T-helper 17 cell (primary cell): ENCODE data around the gene CRIM1. TPM values are rescaled to one million over a fixed set of nuclear protein-coding genes. Genes with fewer than 3 reads are reported as not detected.
A peak's percentile ranks its signal among the peaks of the same experiment; 100 is the strongest.

Experiments
- ATAC-seq: fragments of 150-1000 bp; cut with Tn5 transposase; 2 replicates; pipeline ENCODE4 v1.10.0; 2021; ENCODE audit warnings: mild to moderate bottlenecking, moderate library complexity
- DNase-seq, 3 donors: peaks; one replicate each; pipeline versions ENCODE4 v3.0.0 to v3.0.0-alpha.2; 2020 to 2021
- H3K9me3 ChIP-seq: one replicate; pipeline ENCODE4 v1.7.0; 2013; ENCODE audit warnings: low read length, mild to moderate bottlenecking; ENCODE audit not compliant: control insufficient read depth, poor library complexity, severe bottlenecking
- H3K27ac Mint-ChIP-seq: one replicate; pipeline ENCODE4 v1.8.0; 2022; ENCODE audit warnings: mild to moderate bottlenecking, moderate library complexity, mixed read lengths
- H3K27me3 Mint-ChIP-seq: one replicate; pipeline ENCODE4 v1.8.0; 2022; ENCODE audit warnings: mixed read lengths
- H3K36me3 Mint-ChIP-seq: one replicate; pipeline ENCODE4 v1.8.0; 2022; ENCODE audit warnings: low read depth, mixed read lengths
- H3K4me1 Mint-ChIP-seq: one replicate; pipeline ENCODE4 v1.8.0; 2022; ENCODE audit warnings: mild to moderate bottlenecking, mixed read lengths
- H3K4me3 Mint-ChIP-seq: one replicate; pipeline ENCODE4 v1.8.0; 2022; ENCODE audit warnings: mild to moderate bottlenecking, moderate library complexity, mixed read lengths
- total RNA-seq, 4 donors: library from RNA in 2 of 4; stranded (reverse) in 2 of 4; gene quantifications; one replicate each; pipeline ENCODE4 v1.2.3 and lab custom pipeline; 2022 to 2026

CRIM1 gene
- total RNA-seq, 2 donors from 2014 or later, result 2.2 to 2.3 TPM

- H3K9me3 ChIP-seq, result no peaks in the 10 kb centered on the region
- no peaks in the 10 kb centered on the region for H3K36me3 Mint-ChIP-seq
- H3K4me3 Mint-ChIP-seq, result no peak overlapping the region
- DNase-seq (no peak), ATAC-seq (no peak)
- peaks cover 7% of the 10 kb centered on the region for H3K4me1 Mint-ChIP-seq
- H3K27ac Mint-ChIP-seq, result no peak overlapping the region
- H3K27me3 Mint-ChIP-seq, result peaks cover 16% of the 10 kb centered on the region
These were observed 30.0 kb downstream of the CRIM1 start for GRCh38 chr2:36385603-36386002.

- Mint-ChIP-seq H3K4me3 (no peak overlapping the region), H3K4me1 (peaks cover 7% of the 10 kb centered on the region), H3K27ac (peak overlapping the region; percentile 29), H3K27me3 (peaks cover 16% of the 10 kb centered on the region), H3K36me3 (no peaks in the 10 kb centered on the region)
- ATAC-seq (no peak), DNase-seq (no peak)
- H3K9me3 ChIP-seq, result no peaks in the 10 kb centered on the region
These were observed 31.8 kb downstream of the CRIM1 start for GRCh38 chr2:36387258-36387916.

GRCh38 chr2:36388472-36388871, 32.9 kb downstream of the CRIM1 start:
- peaks cover 21% of the 10 kb centered on the region for H3K27me3 Mint-ChIP-seq
- H3K4me1 Mint-ChIP-seq, result peaks cover 10% of the 10 kb centered on the region
- no peaks in the 10 kb centered on the region for H3K9me3 ChIP-seq
- H3K4me3 Mint-ChIP-seq, result no peak overlapping the region
- ATAC-seq, result no peak
- no peak for DNase-seq
- H3K27ac Mint-ChIP-seq, result peak overlapping the region; percentile 29
- no peaks in the 10 kb centered on the region for H3K36me3 Mint-ChIP-seq

GRCh38 chr2:36389091-36389564, 33.5 kb downstream of the CRIM1 start:
- Mint-ChIP-seq H3K4me1 (peaks cover 12% of the 10 kb centered on the region), H3K36me3 (no peaks in the 10 kb centered on the region), H3K4me3 (no peak overlapping the region), H3K27ac (no peak overlapping the region), H3K27me3 (peaks cover 21% of the 10 kb centered on the region)
- DNase-seq (no peak), ATAC-seq (no peak)
- no peaks in the 10 kb centered on the region for H3K9me3 ChIP-seq

GRCh38 chr2:36389577-36389976, 34.0 kb downstream of the CRIM1 start:
- H3K9me3 ChIP-seq, result no peaks in the 10 kb centered on the region
- ATAC-seq, result no peak
- Mint-ChIP-seq H3K4me3 (no peak overlapping the region), H3K27ac (no peak overlapping the region), H3K4me1 (peaks cover 12% of the 10 kb centered on the region), H3K36me3 (no peaks in the 10 kb centered on the region), H3K27me3 (peaks cover 20% of the 10 kb centered on the region)
- no peak for DNase-seq

- Mint-ChIP-seq H3K27me3 (peaks cover 12% of the 10 kb centered on the region), H3K27ac (no peak overlapping the region), H3K4me3 (no peak overlapping the region), H3K4me1 (peaks cover 6% of the 10 kb centered on the region), H3K36me3 (no peaks in the 10 kb centered on the region)
- H3K9me3 ChIP-seq, result no peaks in the 10 kb centered on the region
- ATAC-seq (no peak), DNase-seq (no peak)
These were observed 37.1 kb downstream of the CRIM1 start for GRCh38 chr2:36392571-36393255.

- DNase-seq (no peak), ATAC-seq (no peak)
- no peak overlapping the region for H3K4me3 Mint-ChIP-seq
- H3K27ac Mint-ChIP-seq, result no peak overlapping the region
- no peaks in the 10 kb centered on the region for H3K9me3 ChIP-seq
- peaks cover 12% of the 10 kb centered on the region for H3K27me3 Mint-ChIP-seq
- peaks cover 5% of the 10 kb centered on the region for H3K4me1 Mint-ChIP-seq
- no peaks in the 10 kb centered on the region for H3K36me3 Mint-ChIP-seq
These were observed 38.2 kb downstream of the CRIM1 start for GRCh38 chr2:36393738-36394256.

GRCh38 chr2:36394804-36395203, 39.2 kb downstream of the CRIM1 start:
- no peak overlapping the region for H3K4me3 Mint-ChIP-seq
- DNase-seq, result no peak
- no peaks in the 10 kb centered on the region for H3K36me3 Mint-ChIP-seq
- peaks cover 5% of the 10 kb centered on the region for H3K4me1 Mint-ChIP-seq
- no peaks in the 10 kb centered on the region for H3K9me3 ChIP-seq
- ATAC-seq, result no peak
- no peak overlapping the region for H3K27ac Mint-ChIP-seq
- H3K27me3 Mint-ChIP-seq, result peaks cover 12% of the 10 kb centered on the region

GRCh38 chr2:36395866-36396265, 40.3 kb downstream of the CRIM1 start:
- Mint-ChIP-seq H3K27ac (no peak overlapping the region), H3K4me3 (no peak overlapping the region), H3K36me3 (no peaks in the 10 kb centered on the region), H3K27me3 (peaks cover 12% of the 10 kb centered on the region), H3K4me1 (peaks cover 5% of the 10 kb centered on the region)
- ATAC-seq (no peak), DNase-seq (no peak)
- no peaks in the 10 kb centered on the region for H3K9me3 ChIP-seq

GRCh38 chr2:36396878-36397539, 41.4 kb downstream of the CRIM1 start:
- H3K4me3 Mint-ChIP-seq, result no peak overlapping the region
- no peaks in the 10 kb centered on the region for H3K36me3 Mint-ChIP-seq
- DNase-seq (no peak), ATAC-seq (no peak)
- H3K27ac Mint-ChIP-seq, result no peak overlapping the region
- peaks cover 12% of the 10 kb centered on the region for H3K27me3 Mint-ChIP-seq
- no peaks in the 10 kb centered on the region for H3K9me3 ChIP-seq
- peaks cover 5% of the 10 kb centered on the region for H3K4me1 Mint-ChIP-seq

GRCh38 chr2:36397728-36398413, 42.3 kb downstream of the CRIM1 start:
- Mint-ChIP-seq H3K36me3 (no peaks in the 10 kb centered on the region), H3K4me3 (no peak overlapping the region), H3K27me3 (peaks cover 9% of the 10 kb centered on the region), H3K27ac (no peak overlapping the region), H3K4me1 (peaks cover 4% of the 10 kb centered on the region)
- ATAC-seq (no peak), DNase-seq (no peak)
- no peaks in the 10 kb centered on the region for H3K9me3 ChIP-seq

- DNase-seq, result no peak
- H3K27ac Mint-ChIP-seq, result no peak overlapping the region
- H3K9me3 ChIP-seq, result no peaks in the 10 kb centered on the region
- ATAC-seq, result no peak
- no peaks in the 10 kb centered on the region for H3K4me1 Mint-ChIP-seq
- no peak overlapping the region for H3K4me3 Mint-ChIP-seq
- H3K27me3 Mint-ChIP-seq, result peaks cover under 1% of the 10 kb centered on the region
- H3K36me3 Mint-ChIP-seq, result no peaks in the 10 kb centered on the region
These were observed 43.5 kb downstream of the CRIM1 start for GRCh38 chr2:36399050-36399449.

GRCh38 chr2:36403675-36404230, 48.2 kb downstream of the CRIM1 start:
- Mint-ChIP-seq H3K27me3 (no peaks in the 10 kb centered on the region), H3K27ac (no peak overlapping the region), H3K36me3 (no peaks in the 10 kb centered on the region), H3K4me1 (no peaks in the 10 kb centered on the region), H3K4me3 (no peak overlapping the region)
- ATAC-seq (peak; percentile 66), DNase-seq (no peak)
- no peaks in the 10 kb centered on the region for H3K9me3 ChIP-seq
